ENCODE measurements around the gene IGFBPL1.

DNA sequence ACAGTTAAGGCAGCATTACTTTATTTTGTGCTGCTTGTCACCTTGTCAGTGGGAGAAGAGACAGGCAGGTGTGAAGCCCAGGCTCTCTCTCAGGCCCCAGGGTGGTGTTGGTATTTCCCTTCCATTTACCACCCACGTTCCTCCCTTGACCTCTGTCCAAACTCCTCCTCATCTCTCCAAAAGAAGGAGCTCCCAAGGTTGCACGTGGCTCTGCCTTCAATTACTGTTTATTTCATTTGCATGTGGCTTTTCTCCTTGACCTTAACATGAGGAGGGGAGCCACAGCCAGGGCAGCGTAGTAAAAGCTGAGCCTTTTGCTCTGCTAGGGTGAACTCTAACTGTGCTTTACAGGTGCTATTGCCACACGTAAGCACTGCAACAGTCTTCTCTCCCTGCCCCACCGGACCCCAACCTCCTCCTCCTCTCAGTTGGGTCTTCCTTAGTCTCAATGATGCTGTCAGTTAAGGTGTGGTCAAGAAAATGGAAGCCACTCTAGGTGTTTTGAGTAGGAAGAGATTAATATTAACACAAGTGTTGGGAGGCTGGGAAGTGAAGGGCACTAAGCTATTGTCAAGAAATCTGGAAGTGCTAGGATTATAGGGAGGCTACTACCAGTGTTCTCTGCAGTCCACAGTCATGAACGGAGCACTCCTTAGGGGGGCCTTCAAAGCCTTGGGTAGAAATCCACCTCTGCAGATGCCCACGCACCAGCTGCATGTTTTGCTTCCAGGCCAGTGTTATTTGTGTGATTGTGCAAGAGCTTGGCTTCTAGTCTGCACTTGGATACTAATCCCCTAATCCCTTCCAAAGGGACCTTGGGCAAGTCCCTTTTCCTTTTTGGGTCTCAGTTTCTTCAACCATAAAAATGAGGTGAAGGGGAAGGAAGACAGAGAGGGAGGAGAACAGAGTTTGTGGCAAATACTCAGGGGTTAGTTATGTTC lies 35.7 kb downstream of the IGFBPL1 start:
- TF ChIP-seq, protein P1, sequence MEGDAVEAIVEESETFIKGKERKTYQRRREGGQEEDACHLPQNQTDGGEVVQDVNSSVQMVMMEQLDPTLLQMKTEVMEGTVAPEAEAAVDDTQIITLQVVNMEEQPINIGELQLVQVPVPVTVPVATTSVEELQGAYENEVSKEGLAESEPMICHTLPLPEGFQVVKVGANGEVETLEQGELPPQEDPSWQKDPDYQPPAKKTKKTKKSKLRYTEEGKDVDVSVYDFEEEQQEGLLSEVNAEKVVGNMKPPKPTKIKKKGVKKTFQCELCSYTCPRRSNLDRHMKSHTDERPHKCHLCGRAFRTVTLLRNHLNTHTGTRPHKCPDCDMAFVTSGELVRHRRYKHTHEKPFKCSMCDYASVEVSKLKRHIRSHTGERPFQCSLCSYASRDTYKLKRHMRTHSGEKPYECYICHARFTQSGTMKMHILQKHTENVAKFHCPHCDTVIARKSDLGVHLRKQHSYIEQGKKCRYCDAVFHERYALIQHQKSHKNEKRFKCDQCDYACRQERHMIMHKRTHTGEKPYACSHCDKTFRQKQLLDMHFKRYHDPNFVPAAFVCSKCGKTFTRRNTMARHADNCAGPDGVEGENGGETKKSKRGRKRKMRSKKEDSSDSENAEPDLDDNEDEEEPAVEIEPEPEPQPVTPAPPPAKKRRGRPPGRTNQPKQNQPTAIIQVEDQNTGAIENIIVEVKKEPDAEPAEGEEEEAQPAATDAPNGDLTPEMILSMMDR (IDR thresholded peaks at IDR 0.05): no peak
- TF ChIP-seq EP300 (IDR thresholded peaks at IDR 0.05) (no peak), POLR2AphosphoS5 (IDR thresholded peaks at IDR 0.05) (no peak), POLR2A (IDR thresholded peaks at IDR 0.05) (no peak)

Measured in suprapubic skin (tissue), 4 donors.